Measurements from ENCODE around the gene KRI1. TPM values are rescaled to one million over a fixed set of nuclear protein-coding genes. Genes with fewer than 3 reads are reported as not detected.
"Not testable (repeated sequence)": the region's sequence is repeated elsewhere in the genome, so short reads cannot be mapped to it uniquely, and the experiment has no call there.

The KRI1 gene
- polyA plus RNA-seq, 1 donor, result 42.2 TPM

- DNase-seq, result no peak
Measured at GRCh38 chr19:10550336-10550735, 15.5 kb downstream of the KRI1 start.

- DNase-seq, result no peak
Measured at GRCh38 chr19:10549733-10550132, 16.1 kb downstream of the KRI1 start.

DNA sequence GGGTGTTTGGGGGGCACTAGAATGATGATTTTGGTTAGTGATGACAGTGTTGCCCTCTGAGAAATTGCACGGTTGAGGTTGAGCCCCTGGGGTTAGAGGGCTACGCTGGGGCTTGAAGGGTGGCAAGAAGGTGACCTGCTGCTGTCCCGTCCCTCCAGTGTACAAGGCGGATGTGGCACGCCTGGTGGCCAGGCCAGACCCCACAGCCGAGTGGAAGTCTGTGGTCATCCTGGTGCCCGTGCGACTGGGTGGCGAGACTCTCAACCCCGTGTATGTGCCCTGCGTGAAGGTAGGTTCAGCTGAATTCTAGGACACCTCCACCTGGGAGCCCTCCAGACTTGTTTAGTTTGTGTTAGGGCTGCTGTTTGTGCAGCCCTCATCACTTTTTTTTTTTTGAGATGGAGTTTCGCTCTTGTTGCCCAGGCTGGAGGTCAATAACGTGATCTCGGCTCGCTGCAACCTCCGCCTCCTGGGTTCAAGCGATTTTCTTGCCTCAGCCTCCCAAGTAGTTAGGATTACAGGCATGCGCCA lies 17.0 kb downstream of the KRI1 start:
- DNase-seq, result no peak

DNA sequence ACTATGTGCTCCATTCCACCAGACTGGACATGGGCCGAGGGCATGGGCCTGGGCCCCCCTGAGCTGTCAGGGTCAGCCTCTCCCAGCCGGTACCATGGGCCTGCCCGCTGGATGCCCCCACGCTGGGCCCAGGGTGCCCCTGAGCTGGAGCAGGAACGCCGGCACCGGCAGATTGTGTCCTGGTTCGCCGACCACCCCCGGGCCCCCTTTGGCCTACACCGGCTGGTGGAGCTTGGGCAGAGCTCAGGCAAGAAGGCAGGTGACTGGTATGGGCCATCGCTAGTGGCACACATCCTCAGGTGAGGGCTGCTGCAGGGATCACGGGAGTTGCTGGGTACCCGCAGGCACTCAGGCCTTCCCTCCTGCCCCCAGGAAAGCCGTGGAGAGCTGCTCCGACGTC lies 19.0 kb downstream of the KRI1 start:
- DNase-seq, result no peak

DNA sequence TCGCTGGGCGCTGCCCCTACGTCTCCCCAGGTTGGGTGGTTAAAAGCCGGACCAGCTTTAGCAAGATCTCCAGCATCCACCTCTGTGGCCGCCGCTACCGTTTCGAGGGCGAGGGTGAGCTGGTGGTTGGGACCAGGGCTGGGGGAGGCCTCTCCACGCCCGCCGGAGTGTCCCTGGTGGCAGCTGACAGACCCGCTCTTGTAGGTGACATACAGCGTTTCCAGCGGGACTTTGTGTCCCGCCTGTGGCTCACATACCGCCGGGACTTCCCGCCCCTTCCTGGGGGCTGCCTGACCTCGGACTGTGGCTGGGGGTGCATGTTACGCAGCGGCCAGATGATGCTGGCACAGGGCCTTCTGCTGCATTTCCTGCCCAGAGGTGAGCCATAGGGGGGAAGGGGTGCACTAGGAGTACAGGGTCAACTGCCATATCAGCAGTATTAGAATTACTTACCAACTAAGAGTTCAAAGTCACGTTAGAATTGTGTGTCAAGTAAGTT lies 21.0 kb downstream of the KRI1 start:
- DNase-seq, result no peak

DNA sequence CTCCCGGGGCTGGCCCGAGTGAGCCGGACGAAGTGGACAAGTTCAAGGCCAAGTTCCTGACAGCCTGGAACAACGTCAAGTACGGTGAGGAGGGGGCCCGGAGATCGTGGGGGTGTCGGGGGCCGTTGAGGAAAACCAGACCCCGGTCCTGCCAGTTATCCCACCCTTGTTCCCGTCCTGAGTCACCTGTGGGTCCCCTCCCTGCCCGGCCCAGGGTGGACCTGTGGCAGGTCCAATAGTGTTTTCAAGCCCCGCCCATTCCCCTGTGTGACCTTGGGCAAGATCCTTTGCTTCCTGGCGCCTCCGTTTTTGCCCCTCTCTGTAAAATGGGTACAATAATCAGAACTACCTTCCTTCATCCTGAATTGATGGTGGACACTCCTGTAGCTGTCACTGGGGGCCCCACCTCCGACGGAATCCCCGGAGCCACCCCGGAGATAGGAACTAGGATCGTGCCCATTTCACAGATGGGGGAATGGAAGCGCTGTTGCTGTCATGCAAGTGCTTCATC lies 21.5 kb downstream of the KRI1 start:
- peak; percentile 6 for DNase-seq

- DNase-seq, result peak; percentile 71
Measured at GRCh38 chr19:10543420-10544241, 22.2 kb downstream of the KRI1 start, which contains the start of gene ATG4D. ATG4D (plus strand) TSS chr19:10543904; CDS start chr19:10544091, 187 bp downstream.

- DNase-seq, result no peak
Measured at GRCh38 chr19:10543059-10543419, 22.8 kb downstream of the KRI1 start.

DNA sequence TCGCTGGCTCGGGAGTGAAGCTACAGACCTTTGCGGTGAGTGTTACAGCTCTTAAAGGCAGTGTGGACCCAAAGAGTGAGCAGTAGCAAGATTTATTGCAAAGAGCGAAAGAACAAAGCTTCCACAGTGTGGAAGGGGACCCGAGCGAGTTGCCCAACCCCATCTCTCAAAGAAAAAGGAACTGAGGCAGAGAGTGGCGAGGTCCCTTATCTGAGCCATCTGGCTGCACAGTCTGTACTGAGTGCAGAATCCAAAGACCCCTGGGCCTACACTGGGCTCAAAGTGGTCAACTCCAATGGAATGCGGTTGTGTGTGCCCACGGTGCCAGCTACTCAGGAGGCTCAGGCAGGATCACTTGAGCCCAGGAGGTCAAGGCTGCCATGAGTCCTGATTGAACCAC lies 26.8 kb downstream of the KRI1 start:
- not testable (repeated sequence) for DNase-seq

- DNase-seq, result no peak
Measured at GRCh38 chr19:10538204-10538983, 27.4 kb downstream of the KRI1 start.

- DNase-seq, result no peak
Measured at GRCh38 chr19:10537668-10538067, 28.1 kb downstream of the KRI1 start.

GRCh38 chr19:10535613-10536012 lies 30.2 kb downstream of the KRI1 start:
- no peak for DNase-seq

GRCh38 chr19:10533646-10534386 lies 32.0 kb downstream of the KRI1 start:
- DNase-seq, result peak; percentile 17

GRCh38 chr19:10532457-10532856 lies 33.4 kb downstream of the KRI1 start:
- DNase-seq, result no peak

- not testable (repeated sequence) for DNase-seq
Measured at GRCh38 chr19:10526887-10527286, 38.9 kb downstream of the KRI1 start.

DNA sequence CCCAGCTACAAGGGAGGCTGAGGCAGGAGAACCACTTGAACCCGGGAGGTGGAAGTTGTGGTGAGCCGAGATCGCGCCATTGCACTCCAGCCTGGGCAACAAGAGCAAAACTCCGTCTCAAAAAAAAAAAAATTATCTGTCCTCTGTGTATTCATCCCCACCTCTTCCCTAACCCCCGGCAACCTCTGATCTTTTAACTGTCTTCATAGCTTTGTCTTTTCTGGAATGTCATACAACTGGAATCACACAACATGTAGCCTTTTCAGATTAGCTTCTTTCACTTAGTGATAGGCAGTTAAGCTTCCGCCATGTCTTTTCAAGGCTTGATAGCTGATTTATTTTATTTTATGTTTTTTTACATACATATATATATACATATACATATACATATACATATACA lies 40.2 kb downstream of the KRI1 start:
- DNase-seq, result no peak

GRCh38 chr19:10523135-10523636 lies 42.6 kb downstream of the KRI1 start:
- no peak for DNase-seq

- DNase-seq, result no peak
Measured at GRCh38 chr19:10521461-10522171, 44.2 kb downstream of the KRI1 start.

DNA sequence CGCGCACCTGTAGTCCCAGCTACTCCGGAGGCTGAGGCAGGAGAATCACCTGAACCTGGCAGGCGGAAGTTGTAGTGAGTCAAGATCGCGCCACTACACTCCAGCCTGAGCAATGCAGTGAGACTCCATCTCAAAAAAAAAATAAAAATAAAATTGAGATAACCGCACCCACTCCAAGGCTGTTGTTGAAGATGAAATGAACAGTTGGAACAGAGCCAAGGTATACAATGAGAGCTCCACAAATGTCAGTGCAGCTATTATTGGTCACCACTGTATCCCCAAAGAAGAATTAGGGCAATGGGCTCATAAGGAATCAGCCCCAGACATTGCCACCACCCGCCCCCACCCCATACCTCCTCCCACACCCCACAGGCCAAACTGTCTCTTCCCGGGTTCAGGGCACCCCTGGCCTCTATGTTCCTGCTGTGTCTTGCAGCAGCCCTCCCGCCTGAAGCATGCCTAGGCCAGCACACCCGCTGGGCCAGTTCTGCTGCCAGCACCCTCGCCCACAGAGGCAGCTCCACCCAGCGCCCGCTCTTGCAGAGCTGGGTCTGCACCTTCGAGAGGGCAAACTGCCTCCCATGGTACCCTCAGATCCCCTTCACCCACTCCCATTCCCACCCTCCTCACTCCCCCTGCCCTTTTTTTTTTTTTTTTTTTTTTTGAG lies 45.0 kb downstream of the KRI1 start:
- no peak for DNase-seq

GRCh38 chr19:10519421-10519820 lies 46.4 kb downstream of the KRI1 start:
- DNase-seq, result no peak

Measured in left kidney (tissue), 2 donors.